HL-60 (cell line): ENCODE results near the gene DAPK1.

ENCODE experiments used
- DNase-seq, 2 experiments: peaks; one replicate each; pipeline ENCODE4 v3.0.0-alpha.2; 2010 to 2020; ENCODE audit warnings: low read depth in 1 of 2, low spot score in 1 of 2
- H3K27ac ChIP-seq: fragments of 250-450 bp; sonication (Bioruptor Pico); replicated peaks from 2 replicates; pipeline ENCODE4 v1.5.1; 2020; ENCODE audit warnings: mild to moderate bottlenecking, moderate library complexity
- H3K27me3 ChIP-seq: fragments of 250-450 bp; sonication (Bioruptor Pico); 2 replicates; pipeline ENCODE4 v1.5.1; 2021; ENCODE audit warnings: mild to moderate bottlenecking, moderate library complexity; ENCODE audit not compliant: insufficient read depth, poor library complexity, severe bottlenecking
- H3K4me3 ChIP-seq: replicated peaks from 2 replicates; pipeline ENCODE4 v1.5.1; 2011; ENCODE audit warnings: mild to moderate bottlenecking, control low read depth, low read length; ENCODE audit not compliant: insufficient read depth
- CTCF ChIP-seq: IDR thresholded peaks from one replicate; pipeline ENCODE4 v1.5.1; 2011; ENCODE audit warnings: low read length, control low read depth, inconsistent platforms; ENCODE audit not compliant: insufficient read depth
- GABPA ChIP-seq: IDR thresholded peaks from 2 replicates; pipeline ENCODE4 v1.6.1; 2012; ENCODE audit warnings: low read depth
- POLR2AphosphoS5 ChIP-seq: IDR thresholded peaks from 2 replicates; pipeline ENCODE4 v1.6.1; 2012; ENCODE audit warnings: low read depth
- REST ChIP-seq: IDR thresholded peaks from 2 replicates; pipeline ENCODE4 v1.6.1; 2012; ENCODE audit warnings: low read depth; ENCODE audit not compliant: insufficient replicate concordance
- SPI1 ChIP-seq: IDR thresholded peaks from 2 replicates; pipeline ENCODE4 v1.6.1; 2012; ENCODE audit warnings: low read depth, mild to moderate bottlenecking, borderline replicate concordance

Gene DAPK1

DNA sequence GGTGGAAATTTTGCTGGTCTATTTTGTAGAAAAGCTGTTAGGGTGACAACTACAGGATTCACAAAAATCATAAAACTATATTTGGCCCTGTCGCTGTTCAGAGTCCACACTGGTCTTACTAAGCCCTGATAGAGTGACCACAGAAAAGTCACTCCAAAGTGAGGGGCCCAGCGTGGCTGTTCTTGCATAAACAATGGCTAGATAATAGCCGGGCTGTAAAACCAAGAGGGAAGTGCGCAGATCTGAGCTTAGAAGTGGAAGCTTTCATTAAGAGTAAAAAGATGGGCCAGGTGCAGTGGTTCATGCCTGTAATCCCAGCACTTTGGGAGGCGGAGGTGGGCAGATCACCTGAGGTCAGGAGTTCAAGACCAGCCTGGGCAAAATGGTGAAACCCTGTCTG is 212.8 kb downstream of the DAPK1 start:
- Histone ChIP-seq H3K4me3 (no peak overlapping the region), H3K27ac (no peak overlapping the region), H3K27me3 (no peaks in the 10 kb centered on the region)
- no peak for DNase-seq
- no peak for TF ChIP-seq GABPA
- TF ChIP-seq POLR2AphosphoS5: no peak
- TF ChIP-seq CTCF: no peak
- no peak for TF ChIP-seq REST
- no peak for TF ChIP-seq SPI1

GRCh38 chr9:87711857-87712800 is 214.5 kb downstream of the DAPK1 start:
- Histone ChIP-seq H3K27ac (no peak overlapping the region), H3K27me3 (no peaks in the 10 kb centered on the region), H3K4me3 (no peak overlapping the region)
- DNase-seq: no peak
- TF ChIP-seq CTCF: no peak
- TF ChIP-seq SPI1: no peak
- no peak for TF ChIP-seq GABPA
- no peak for TF ChIP-seq REST

DNA sequence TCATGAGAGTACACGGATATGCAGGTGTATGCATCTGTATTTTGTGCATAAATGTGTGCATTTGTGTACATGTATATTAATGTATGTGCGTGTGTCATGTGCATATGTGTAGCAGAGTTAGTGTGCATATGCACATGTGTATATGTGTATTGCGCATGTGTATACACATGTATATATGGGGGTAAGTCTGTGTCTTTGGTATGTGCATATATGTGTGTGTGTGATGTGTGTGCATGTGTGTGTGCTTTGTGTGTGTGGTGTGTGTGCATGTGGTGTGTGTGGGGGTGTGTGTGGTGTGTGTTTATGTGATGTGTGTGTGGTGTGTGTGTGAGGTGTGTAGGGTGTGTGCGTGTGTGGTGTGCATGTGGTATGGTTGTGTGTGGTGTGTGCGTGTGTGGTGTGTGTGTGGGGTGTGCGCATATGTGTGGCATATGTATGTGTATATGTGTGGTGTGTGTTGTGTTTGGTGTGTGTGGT is 215.2 kb downstream of the DAPK1 start:
- no peak overlapping the region for H3K27ac ChIP-seq
- TF ChIP-seq POLR2AphosphoS5: no peak
- no peak for TF ChIP-seq SPI1
- TF ChIP-seq CTCF: no peak
- no peak for TF ChIP-seq REST
- TF ChIP-seq GABPA: no peak
- no peak overlapping the region for H3K4me3 ChIP-seq
- H3K27me3 ChIP-seq: no peaks in the 10 kb centered on the region
- DNase-seq: no peak
